GM21825 (cell line): ENCODE data around the gene SAP30.

Experiments
- ATAC-seq: cut with Tn5 transposase; IDR thresholded peaks from one replicate; pipeline ENCODE4 v1.9.1; 2021; ENCODE audit warnings: mild to moderate bottlenecking, moderate library complexity; ENCODE audit not compliant: unreplicated experiment

The SAP30 gene

DNA sequence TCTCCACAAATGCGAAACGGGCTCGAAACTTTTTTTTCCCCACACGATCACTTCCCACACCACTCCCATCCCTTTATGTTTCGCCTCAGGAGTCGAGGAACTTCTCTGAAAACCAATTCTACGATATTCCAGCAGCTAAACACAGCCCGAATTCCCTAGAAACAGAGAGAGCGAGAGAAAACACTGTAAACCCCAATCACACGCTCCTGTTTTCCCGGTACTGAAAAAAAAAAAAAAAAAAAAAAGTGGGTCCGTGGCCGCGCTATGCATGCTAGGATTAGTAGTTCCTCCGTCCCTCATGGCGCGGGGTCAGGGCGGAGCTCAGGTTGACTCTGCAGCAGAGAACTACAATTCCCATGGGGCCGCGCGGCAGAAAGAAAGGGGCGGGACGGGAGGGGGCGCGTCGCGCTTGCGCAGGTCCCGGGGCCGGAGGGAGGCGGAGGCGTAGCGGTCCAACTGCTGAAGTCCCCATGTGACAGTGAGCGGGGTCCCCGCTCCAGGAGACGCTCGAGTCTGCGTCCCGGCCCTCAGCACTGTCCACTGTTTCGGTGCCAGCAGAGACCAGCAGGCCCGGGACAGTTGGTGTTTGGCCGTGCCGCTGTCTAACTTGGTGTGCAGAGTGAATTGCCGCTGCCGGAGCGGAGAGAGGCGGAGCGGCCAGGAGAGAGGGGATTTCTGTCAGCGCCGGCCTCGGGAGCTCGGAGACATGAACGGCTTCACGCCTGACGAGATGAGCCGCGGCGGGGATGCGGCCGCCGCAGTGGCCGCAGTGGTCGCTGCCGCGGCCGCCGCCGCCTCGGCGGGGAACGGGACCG, at the start of gene SAP30:
SAP30 (plus strand) TSS at position 478 of the 815 bp plus-strand sequence; CDS start at position 707, 229 bp downstream.
- peak; percentile 69 for ATAC-seq

DNA sequence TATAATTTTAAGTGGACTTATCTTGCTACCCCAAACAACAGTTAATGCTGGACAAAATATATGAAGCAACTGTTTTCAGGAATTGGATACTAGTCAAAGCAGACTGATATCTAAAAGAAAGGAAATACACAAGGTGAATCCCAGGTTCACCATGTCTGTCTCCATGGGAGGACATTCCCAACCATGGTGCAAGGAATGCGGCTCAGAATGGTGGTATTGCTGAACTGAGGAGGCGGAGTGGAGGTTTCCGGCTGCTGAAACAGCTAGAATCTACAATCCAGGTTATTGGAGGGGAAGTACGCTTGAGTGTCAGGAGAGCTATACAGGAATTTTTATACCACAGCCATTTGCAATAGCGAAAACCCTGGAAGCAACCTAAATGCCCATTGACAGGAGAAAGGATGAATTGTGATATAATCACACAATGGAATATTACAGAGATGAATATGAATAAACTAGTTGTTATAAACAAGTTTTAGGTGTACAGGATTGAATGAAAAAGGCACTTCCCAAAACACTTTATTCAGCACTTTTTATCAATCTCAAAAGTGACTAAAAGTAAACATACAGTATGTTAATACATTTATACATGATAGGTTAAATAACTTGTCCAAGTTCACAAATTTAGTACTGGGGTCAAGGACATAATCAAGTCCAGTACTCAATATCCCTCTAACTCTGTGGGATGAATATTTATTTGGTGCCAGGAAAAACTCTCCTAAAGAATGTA, 45.6 kb upstream of the SAP30 start:
- no peak for ATAC-seq

DNA sequence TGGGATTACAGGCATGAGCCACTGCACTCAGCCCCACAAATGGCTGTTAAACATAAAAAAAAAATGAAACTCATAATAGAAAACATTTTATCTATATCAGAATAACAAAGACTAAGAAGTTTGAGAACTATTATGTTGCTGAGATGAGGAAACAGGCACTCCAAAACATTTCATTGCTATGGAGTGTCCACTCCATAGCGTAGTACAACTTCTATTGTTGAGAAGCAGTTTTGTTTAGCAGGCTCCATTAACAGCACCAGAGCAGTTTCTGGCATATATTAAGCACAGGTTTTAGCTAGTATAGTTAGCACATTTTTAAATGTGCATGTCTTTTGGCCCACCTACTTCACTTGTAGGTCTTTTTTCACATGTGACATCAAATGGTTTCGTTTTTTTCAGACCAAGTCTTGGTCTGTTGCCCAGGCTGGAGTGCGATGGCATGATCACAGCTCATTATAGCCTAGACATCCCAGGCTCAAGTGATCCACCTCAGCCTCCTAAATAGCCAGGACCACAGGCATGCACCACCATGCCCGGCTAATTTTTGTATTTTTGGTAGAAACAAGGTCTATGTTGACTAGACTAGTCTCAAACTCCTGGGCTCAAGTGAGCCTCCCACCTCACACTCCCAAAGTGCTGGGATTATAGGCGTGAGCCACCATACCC, 42.4 kb upstream of the SAP30 start:
- ATAC-seq, result no peak

- ATAC-seq, result no peak
Measured at GRCh38 chr4:173330590-173330989, 40.2 kb upstream of the SAP30 start.

DNA sequence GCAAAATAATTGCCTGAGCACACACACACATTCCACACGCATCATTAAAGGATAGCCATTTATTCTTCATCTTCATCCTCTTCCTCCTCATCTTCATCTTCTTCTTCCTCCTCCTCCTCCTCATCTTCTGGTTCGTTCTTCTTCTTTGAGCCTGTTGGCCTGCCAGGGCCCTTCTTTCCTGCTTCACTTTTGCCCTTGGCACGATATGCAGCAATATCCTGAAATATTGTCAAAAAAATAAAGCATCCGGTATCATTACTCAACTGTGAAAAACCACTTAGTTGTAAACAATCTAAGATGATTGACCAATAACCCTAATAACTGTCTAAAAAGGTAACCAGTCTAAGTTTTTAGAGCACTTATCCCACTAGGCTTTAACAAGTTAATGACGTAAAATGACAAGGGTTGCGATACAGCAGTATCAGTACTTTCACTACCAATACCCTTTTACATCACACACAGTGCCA, 38.7 kb upstream of the SAP30 start:
- ATAC-seq, result no peak

GRCh38 chr4:173332963-173333657, 37.6 kb upstream of the SAP30 start:
- no peak for ATAC-seq

- ATAC-seq, result peak; percentile 4
Measured at GRCh38 chr4:173333658-173334084, 37.1 kb upstream of the SAP30 start.

DNA sequence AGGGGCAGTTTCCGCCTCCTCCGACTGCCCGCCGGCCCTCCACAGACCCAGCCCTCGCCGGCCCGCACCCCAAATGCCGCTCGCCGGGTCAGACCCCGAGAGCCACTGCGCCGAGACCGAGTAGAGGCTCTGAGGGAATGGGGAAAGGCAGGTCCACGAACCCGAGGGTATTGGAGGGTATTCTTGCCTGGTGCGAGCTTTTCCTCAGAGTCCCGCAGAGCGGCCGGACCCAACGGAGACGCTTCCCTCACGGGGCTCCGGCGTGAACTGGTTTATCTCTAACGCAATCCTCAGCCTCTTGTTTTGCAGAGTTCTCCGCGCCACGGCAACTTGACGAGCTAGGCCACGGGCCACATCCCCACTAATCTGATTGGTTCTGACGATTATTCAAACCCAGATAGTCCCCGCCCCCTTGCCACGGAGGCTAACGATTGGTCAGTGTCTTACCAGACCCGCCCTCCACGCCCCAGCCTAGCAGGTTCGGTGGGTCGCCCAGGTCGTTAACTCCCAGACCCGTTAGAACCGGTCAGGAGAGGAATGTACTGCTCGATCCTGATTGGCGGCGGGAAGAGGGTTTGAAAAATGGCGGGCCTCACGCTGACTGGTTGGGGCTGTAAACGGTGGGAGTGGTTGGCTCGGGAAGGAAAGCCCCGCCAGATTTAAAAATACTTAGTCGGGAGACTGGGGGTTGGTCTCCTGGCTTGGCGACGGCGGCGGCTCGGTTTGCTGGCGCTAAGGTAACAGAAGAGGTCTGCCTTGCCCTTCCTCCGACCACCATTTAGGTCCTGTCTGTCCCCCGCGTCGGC, 36.5 kb upstream of the SAP30 start, which contains the start of gene HMGB2:
HMGB2 (minus strand) TSS at position 274 of the 806 bp plus-strand sequence. CDS start 709 bp downstream, outside the sequence.
- peak; percentile 94 for ATAC-seq

DNA sequence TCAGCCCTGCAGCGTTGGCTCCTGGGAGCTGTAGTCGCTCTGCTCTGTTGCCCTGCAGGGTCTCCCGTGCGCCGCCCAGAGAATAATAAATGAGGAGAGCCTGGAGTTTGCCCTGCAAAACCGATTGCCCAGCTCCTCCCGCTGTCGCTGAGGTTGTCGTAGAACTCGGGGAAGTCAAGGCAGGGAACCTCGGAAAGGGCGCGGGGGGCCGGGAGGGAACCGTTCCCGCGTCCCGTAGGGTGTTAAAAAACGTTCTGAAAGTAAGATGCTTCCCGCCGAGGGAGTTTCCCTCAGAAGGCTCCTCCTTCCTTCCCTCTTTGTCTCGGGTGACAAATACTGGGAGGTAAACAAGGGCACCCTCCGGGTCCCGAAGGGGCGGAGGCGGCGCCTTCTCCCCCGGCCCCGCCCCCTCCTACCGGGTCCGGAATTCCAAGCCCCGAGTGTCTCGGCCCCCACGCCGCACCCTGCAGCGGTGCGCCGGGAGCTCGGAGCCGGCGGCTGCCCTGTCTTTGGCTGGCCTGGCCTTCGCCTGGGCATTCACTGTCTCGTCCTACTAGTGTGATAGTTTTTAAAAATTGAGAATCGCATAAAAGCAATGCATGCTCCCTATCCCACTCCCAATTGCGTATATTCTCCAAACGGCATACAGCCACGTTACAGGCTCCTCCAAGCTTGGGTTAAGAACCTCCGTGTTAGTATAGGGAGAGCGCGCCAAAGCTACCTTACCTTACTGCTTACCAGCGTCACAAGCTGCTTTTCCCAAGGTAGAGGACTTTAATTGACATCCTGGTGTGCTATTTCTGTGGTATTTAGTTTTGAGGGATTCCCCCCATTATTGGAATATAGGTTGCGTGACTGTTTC, 35.6 kb upstream of the SAP30 start:
- ATAC-seq, result peak; percentile 36

GRCh38 chr4:173337463-173337862, 33.3 kb upstream of the SAP30 start:
- no peak for ATAC-seq

- no peak for ATAC-seq
Measured at GRCh38 chr4:173343832-173344397, 26.8 kb upstream of the SAP30 start.

DNA sequence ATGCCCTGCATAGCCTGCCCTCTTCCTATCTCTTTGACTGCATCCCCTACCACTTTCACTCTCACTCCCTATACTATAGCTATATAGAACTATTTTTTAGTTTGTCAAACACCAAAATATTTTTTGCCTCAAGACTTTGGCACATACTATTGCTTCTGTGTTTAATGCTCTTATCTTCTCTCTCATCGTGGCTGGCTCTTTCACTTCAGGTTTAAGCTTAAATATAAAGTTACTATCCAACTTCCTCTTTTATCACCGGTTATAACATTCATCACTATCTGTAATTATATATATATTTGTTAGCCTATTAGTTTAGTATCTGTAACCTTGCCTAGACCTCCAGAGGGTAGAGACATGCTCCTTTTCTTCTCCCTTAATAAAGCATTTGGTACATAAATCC, 25.1 kb upstream of the SAP30 start:
- ATAC-seq, result no peak

DNA sequence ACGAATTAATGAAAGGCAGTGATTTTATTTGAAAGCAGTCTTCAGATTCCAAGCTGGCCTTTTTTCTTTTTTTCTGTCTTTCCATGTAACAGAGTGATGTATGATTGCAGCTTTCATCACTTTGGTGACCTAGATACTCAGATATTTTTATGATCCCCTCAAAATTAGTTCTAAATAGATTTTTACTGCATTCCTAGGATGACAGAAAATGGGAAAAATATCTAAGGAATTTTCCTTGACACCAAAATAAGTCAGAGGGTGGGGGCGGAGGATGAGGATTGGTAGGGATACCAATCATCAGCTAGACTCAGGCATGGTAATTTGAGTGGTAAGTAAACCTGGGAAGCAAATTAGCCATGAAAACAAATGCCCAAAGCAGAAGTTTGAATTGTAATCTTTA, 24.7 kb upstream of the SAP30 start:
- no peak for ATAC-seq

GRCh38 chr4:173347467-173347866, 23.3 kb upstream of the SAP30 start:
- no peak for ATAC-seq

DNA sequence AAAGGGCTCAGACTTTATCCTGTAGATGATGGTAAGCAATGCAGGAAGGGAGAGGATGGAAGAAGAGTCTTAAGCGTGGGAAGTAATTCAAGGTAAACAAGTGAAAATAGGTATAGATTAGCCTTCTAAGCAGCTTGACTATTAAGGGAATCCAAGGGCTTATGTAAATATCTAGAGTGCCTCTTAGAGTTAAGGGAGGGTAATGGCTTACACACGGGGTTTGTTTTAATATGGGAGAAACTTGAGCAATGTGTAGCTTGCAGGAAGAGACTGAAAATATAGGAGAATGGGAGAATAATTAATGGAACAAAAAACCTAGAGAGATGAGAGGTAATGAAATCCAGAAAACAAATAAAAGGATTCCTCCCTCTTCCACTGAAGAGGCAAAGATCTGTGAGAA, 12.8 kb upstream of the SAP30 start:
- no peak for ATAC-seq

DNA sequence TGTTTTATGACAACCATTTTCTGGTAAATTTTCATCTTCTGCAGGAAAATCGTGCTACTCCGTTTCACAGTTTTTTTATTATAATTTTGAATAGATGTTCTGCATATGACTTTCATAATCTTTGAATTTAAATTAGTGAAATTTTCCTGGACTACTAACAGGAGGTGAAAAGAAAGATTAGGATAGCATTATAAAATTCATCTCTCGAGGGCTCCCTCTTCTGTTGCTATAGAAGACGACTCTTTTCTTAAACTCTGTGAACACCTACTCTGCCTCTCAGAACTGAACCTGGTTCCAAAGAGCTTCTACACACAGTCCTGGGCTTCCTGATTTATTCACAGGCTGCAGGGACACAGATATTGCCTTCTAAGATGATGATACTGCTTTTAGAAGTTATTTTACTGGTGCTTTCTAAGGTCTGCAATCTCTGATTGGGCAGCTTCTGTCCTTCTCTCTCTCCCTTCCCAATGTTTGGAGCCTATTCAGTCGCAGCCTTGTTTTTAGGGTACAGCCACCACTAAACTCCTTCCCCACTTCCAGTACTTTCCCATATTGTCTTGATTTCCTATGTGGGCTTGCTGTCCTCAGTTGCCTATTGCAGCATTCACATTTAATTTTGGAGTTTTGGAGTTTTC, 10.1 kb upstream of the SAP30 start:
- no peak for ATAC-seq

- no peak for ATAC-seq
Measured at GRCh38 chr4:173362666-173363065, 8.1 kb upstream of the SAP30 start.

DNA sequence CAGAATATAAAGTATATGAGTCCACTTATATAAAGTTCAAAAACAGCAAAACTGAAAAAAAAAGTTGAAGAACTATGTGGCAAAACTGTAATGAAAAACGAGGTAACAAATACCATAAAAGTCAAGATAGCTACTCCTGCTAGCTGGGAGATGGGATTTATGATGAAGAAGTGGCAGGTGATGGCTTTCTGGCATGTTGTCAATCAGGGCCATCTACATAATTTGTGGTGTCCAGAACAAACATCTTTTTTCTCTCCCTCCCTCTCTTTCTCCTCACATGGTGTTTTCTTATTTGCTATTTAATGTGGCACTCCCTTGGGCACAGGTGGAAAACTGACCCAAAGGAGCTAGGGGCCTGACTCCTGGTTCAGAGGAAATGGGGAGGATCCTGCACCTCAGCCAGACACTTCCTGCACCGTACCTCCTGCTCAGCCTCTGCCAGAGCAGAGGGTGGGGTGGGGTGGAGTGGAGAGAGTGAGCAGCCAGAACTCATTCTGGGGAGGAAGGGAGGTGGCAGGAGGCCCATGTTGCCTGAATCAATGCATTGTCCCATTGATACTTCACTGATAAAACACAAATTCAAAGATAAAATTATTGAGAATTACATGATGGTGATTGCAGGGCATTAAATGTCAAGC, 5.3 kb upstream of the SAP30 start:
- ATAC-seq, result no peak
